BLaER1 treated with 17β-estradiol and CSF1 and Interleukin-3, amounts not matched to agents 10 nM and 100 nM (cell line): ENCODE measurements around the gene PAM16.

Source experiments
- H3K27ac ChIP-seq, 11 experiments: shearing (Covaris generic); formaldehyde crosslinking; 2 replicates each; pipeline ENCODE4 v1.8.1; 2022
- H3K27me3 ChIP-seq, 11 experiments: shearing (Covaris generic); formaldehyde crosslinking; 2 replicates each; pipeline ENCODE4 v1.8.1; 2022
- H3K36me3 ChIP-seq, 11 experiments: shearing (Covaris generic); formaldehyde crosslinking; 2 replicates each; pipeline ENCODE4 v1.8.1; 2022
- H3K4me1 ChIP-seq, 10 experiments: shearing (Covaris generic); formaldehyde crosslinking; 2 replicates each; pipeline ENCODE4 v1.8.1; 2022
- H3K4me2 ChIP-seq, 11 experiments: shearing (Covaris generic); formaldehyde crosslinking; 2 replicates each; pipeline ENCODE4 v1.8.1; 2022
- H3K4me3 ChIP-seq, 10 experiments: shearing (Covaris generic); formaldehyde crosslinking; 2 replicates each; pipeline ENCODE4 v1.8.1; 2022
- H3K9ac ChIP-seq, 11 experiments: shearing (Covaris generic); formaldehyde crosslinking; 2 replicates each; pipeline ENCODE4 v1.8.1; 2022
- H3K9me3 ChIP-seq, 11 experiments: shearing (Covaris generic); formaldehyde crosslinking; replicated peaks in 1 of 11; 2 replicates each; pipeline ENCODE4 v1.8.1; 2022
- H4K20me1 ChIP-seq, 11 experiments: shearing (Covaris generic); formaldehyde crosslinking; 2 replicates each; pipeline ENCODE4 v1.8.1; 2022
- Cebpa-rat ChIP-seq, 11 experiments: shearing (Covaris generic); IDR thresholded peaks; 2 replicates each; pipeline ENCODE4 v1.8.1; 2022

Gene PAM16

GRCh38 chr16:4293181-4293716 is 57.9 kb downstream of the PAM16 start:
- Histone ChIP-seq H3K9me3 (no peaks in the 10 kb centered on the region), H3K4me1 (peaks cover 27 to 79% (median 69%) of the 10 kb centered on the region in 10 experiments), H3K27me3 (no peaks in the 10 kb centered on the region), H3K4me3 (no peak overlapping the region), H3K9ac (peak overlapping the region in 5 of 11 experiments; percentile 13 to 46 (median 30); a peak in 3 of 22 replicates), H3K4me2 (peak overlapping the region in 9 of 11 experiments; percentile 9 to 60 (median 53); a peak in 13 of 22 replicates), H3K36me3 (peaks cover 0 to 5% (median 0%) of the 10 kb centered on the region in 11 experiments; a peak in 3 of 22 replicates), H4K20me1 (peaks cover 0 to 75% (median 14%) of the 10 kb centered on the region in 11 experiments; a peak in 13 of 22 replicates), H3K27ac (0 out of 22 replicates have a peak overlapping the region, but pooled peaks of 1 of the 11 experiments have one; percentile 29)
- no peak for TF ChIP-seq Cebpa-rat (IDR thresholded peaks at IDR 0.05)

GRCh38 chr16:4291699-4292098 is 59.4 kb downstream of the PAM16 start:
- Histone ChIP-seq H3K9ac (peak overlapping the region in 1 of 11 experiments; percentile 35; a peak in 1 of 22 replicates), H3K27me3 (no peaks in the 10 kb centered on the region), H3K4me2 (peak overlapping the region in 1 of 11 experiments; percentile 13; a peak in 1 of 22 replicates), H3K4me1 (peaks cover 31 to 85% (median 72%) of the 10 kb centered on the region in 10 experiments), H3K27ac (peak overlapping the region in 3 of 11 experiments; percentile 31 to 56 (median 43); a peak in 3 of 22 replicates), H3K36me3 (no peaks in the 10 kb centered on the region), H3K4me3 (no peak overlapping the region), H3K9me3 (no peaks in the 10 kb centered on the region), H4K20me1 (peaks cover 0 to 73% (median 10%) of the 10 kb centered on the region in 11 experiments; a peak in 11 of 22 replicates)
- no peak for TF ChIP-seq Cebpa-rat (IDR thresholded peaks at IDR 0.05)
